ENCODE results near the gene FSTL5. TPM values are rescaled to one million over a fixed set of nuclear protein-coding genes. Genes with fewer than 3 reads are reported as not detected.

The FSTL5 gene
- total and polyA plus RNA-seq, 2 experiments from 2014 or later = 0.06 to 0.49 TPM

DNA sequence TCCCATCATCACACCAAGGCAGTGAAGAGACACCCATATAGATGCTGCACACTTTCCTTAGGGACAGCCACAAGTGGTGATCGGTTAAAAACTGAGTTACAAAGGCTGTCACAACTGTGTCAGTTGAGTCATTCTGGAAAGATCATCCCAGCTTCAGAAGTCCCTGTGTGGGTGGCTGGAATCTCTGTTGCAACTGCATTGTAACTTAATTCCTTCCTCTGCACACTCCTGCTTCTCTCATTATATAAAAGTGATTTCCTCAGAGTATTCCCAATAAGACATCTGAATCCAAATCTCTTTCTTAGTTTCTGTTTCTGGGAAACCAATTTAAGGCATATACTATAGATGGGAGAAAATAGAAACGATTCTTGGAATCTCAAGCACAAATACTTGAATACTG, 88.1 kb downstream of the FSTL5 start:
- no peak for DNase-seq (ENCODE audit: low spot score)

More for the DNA sequence above, 88.1 kb downstream of the FSTL5 start:
- TF ChIP-seq ZNF331 (CRISPR knock-in tag; IDR thresholded peaks at IDR 0.05; ENCODE audit: low read depth) (no peak), JUNB (IDR thresholded peaks at IDR 0.05; ENCODE audit: unreplicated experiment) (no peak), STAT1 (IDR thresholded peaks at IDR 0.05; ENCODE audit: unreplicated experiment) (no peak), ZNF462 (CRISPR knock-in tag; IDR thresholded peaks at IDR 0.05) (no peak), ZNF114 (CRISPR knock-in tag; IDR thresholded peaks at IDR 0.05) (no peak), EZH2 (IDR thresholded peaks at IDR 0.05; ENCODE audit: low read depth, unreplicated experiment) (no peak), POLR2AphosphoS5 (IDR thresholded peaks at IDR 0.05; ENCODE audit: low read depth) (no peak), EZH2phosphoT487 (IDR thresholded peaks at IDR 0.05; ENCODE audit: unreplicated experiment) (no peak), CREB1 (CRISPR knock-in tag; IDR thresholded peaks at IDR 0.05; ENCODE audit: low read depth) (no peak), NANOG (IDR thresholded peaks at IDR 0.05; ENCODE audit: borderline replicate concordance) (no peak)
- TF ChIP-seq, protein P1, sequence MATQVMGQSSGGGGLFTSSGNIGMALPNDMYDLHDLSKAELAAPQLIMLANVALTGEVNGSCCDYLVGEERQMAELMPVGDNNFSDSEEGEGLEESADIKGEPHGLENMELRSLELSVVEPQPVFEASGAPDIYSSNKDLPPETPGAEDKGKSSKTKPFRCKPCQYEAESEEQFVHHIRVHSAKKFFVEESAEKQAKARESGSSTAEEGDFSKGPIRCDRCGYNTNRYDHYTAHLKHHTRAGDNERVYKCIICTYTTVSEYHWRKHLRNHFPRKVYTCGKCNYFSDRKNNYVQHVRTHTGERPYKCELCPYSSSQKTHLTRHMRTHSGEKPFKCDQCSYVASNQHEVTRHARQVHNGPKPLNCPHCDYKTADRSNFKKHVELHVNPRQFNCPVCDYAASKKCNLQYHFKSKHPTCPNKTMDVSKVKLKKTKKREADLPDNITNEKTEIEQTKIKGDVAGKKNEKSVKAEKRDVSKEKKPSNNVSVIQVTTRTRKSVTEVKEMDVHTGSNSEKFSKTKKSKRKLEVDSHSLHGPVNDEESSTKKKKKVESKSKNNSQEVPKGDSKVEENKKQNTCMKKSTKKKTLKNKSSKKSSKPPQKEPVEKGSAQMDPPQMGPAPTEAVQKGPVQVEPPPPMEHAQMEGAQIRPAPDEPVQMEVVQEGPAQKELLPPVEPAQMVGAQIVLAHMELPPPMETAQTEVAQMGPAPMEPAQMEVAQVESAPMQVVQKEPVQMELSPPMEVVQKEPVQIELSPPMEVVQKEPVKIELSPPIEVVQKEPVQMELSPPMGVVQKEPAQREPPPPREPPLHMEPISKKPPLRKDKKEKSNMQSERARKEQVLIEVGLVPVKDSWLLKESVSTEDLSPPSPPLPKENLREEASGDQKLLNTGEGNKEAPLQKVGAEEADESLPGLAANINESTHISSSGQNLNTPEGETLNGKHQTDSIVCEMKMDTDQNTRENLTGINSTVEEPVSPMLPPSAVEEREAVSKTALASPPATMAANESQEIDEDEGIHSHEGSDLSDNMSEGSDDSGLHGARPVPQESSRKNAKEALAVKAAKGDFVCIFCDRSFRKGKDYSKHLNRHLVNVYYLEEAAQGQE (IDR thresholded peaks at IDR 0.05; ENCODE audit: unreplicated experiment) = no peak
- TF ChIP-seq, protein P2, sequence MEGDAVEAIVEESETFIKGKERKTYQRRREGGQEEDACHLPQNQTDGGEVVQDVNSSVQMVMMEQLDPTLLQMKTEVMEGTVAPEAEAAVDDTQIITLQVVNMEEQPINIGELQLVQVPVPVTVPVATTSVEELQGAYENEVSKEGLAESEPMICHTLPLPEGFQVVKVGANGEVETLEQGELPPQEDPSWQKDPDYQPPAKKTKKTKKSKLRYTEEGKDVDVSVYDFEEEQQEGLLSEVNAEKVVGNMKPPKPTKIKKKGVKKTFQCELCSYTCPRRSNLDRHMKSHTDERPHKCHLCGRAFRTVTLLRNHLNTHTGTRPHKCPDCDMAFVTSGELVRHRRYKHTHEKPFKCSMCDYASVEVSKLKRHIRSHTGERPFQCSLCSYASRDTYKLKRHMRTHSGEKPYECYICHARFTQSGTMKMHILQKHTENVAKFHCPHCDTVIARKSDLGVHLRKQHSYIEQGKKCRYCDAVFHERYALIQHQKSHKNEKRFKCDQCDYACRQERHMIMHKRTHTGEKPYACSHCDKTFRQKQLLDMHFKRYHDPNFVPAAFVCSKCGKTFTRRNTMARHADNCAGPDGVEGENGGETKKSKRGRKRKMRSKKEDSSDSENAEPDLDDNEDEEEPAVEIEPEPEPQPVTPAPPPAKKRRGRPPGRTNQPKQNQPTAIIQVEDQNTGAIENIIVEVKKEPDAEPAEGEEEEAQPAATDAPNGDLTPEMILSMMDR (conservative IDR thresholded peaks at IDR 0.05; ENCODE audit: low read depth in 2 of 2) = no peak
- TF ChIP-seq, protein P3, sequence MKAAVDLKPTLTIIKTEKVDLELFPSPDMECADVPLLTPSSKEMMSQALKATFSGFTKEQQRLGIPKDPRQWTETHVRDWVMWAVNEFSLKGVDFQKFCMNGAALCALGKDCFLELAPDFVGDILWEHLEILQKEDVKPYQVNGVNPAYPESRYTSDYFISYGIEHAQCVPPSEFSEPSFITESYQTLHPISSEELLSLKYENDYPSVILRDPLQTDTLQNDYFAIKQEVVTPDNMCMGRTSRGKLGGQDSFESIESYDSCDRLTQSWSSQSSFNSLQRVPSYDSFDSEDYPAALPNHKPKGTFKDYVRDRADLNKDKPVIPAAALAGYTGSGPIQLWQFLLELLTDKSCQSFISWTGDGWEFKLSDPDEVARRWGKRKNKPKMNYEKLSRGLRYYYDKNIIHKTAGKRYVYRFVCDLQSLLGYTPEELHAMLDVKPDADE (IDR thresholded peaks at IDR 0.05) = no peak
- H3F3A ChIP-seq (replicated peaks; ENCODE audit: low read depth) = no peaks in the 10 kb centered on the region
- Mint-ChIP-seq H3K27me3 (ENCODE audit: insufficient read depth, low read depth, poor library complexity) (no peaks in the 10 kb centered on the region), H3K4me3 (no peak overlapping the region), H3K36me3 (ENCODE audit: low read depth) (no peaks in the 10 kb centered on the region), H3K27ac (no peak overlapping the region), H3K9me3 (no peaks in the 10 kb centered on the region), H3K4me1 (peaks cover 2% of the 10 kb centered on the region; the same call in 1 of the 3 replicates)
- ATAC-seq = no peak
- no peaks in the 10 kb centered on the region for H3K9me2 ChIP-seq (ENCODE audit: insufficient read depth)
- no peak overlapping the region for H3K4me2 ChIP-seq
- no peak overlapping the region for H3K4me3 ChIP-seq
- H3K36me3 ChIP-seq (ENCODE audit: insufficient read depth) = no peaks in the 10 kb centered on the region
- no peak overlapping the region for H2AFZ ChIP-seq
- H3K4me1 ChIP-seq (ENCODE audit: insufficient read depth) = no peaks in the 10 kb centered on the region
- H3K79me2 ChIP-seq (replicated peaks; ENCODE audit: insufficient read depth) = no peaks in the 10 kb centered on the region
- H3K27me3 ChIP-seq (ENCODE audit: insufficient read depth) = no peaks in the 10 kb centered on the region
- H3K27ac ChIP-seq (ENCODE audit: low read depth) = no peak overlapping the region
- H4K20me1 ChIP-seq (replicated peaks; ENCODE audit: insufficient read depth) = no peaks in the 10 kb centered on the region
